H1 (cell line): Measurements from ENCODE around the gene PHC2. TPM values are rescaled to one million over a fixed set of nuclear protein-coding genes. Genes with fewer than 3 reads are reported as not detected.
A peak's percentile ranks its signal among the peaks of the same experiment; 100 is the strongest.

Source experiments
- CTCF ChIA-PET: fragments of 300-600 bp; sonication (Branson Sonifier 250); formaldehyde crosslinking; loops from one replicate; lab custom pipeline; 2021; ENCODE audit not compliant: partially characterized antibody; lab: Charles Lee
- POLR2A ChIA-PET: fragments of 300-600 bp; sonication (Branson Sonifier 250); formaldehyde crosslinking; loops from one replicate; lab custom pipeline; 2021; ENCODE audit warnings: inconsistent platforms; ENCODE audit not compliant: partially characterized antibody; lab: Charles Lee
- DNase-seq, 2 experiments: peaks; one replicate each; pipeline versions ENCODE4 v3.0.0 to v3.0.0-alpha.2; 2010 to 2022; ENCODE audit warnings: low spot score in 2 of 2, low read depth in 1 of 2, mixed read lengths in 1 of 2
- FAIRE-seq: peaks from 2 replicates; lab custom pipeline; 2011; peaks lifted over from hg19 to GRCh38; lab: Jason Lieb, UNC
- H2AFZ ChIP-seq: 2 replicates; pipeline ENCODE4 v1.8.1; 2012; ENCODE audit warnings: low read length, inconsistent platforms
- H2AK5ac ChIP-seq: 2 replicates; pipeline ENCODE4 v1.6.1; 2013; ENCODE audit warnings: low read depth, low read length
- H2BK120ac ChIP-seq: replicated peaks from 2 replicates; pipeline ENCODE3; 2013; ENCODE audit warnings: low read depth, low read length, inconsistent platforms
- H2BK12ac ChIP-seq: 2 replicates; pipeline ENCODE4 v1.6.1; 2013; ENCODE audit warnings: low read depth, low read length
- H2BK15ac ChIP-seq: 2 replicates; pipeline ENCODE4 v1.6.1; 2013; ENCODE audit warnings: low read length
- H2BK20ac ChIP-seq: 2 replicates; pipeline ENCODE4 v1.6.1; 2013; ENCODE audit warnings: low read length
- H2BK5ac ChIP-seq: 2 replicates; pipeline ENCODE4 v1.6.1; 2013; ENCODE audit warnings: low read depth, low read length
- H3K14ac ChIP-seq: 2 replicates; pipeline ENCODE4 v1.6.1; 2013; ENCODE audit warnings: inconsistent platforms; ENCODE audit not compliant: insufficient read length
- H3K18ac ChIP-seq: 2 replicates; pipeline ENCODE4 v1.6.1; 2013; ENCODE audit warnings: low read length; ENCODE audit errors: extremely low read depth
- H3K23ac ChIP-seq: 2 replicates; pipeline ENCODE4 v1.6.1; 2013; ENCODE audit warnings: inconsistent platforms; ENCODE audit not compliant: insufficient read length
- H3K23me2 ChIP-seq: 2 replicates; pipeline ENCODE4 v1.6.1; 2013; ENCODE audit warnings: low read depth, low read length
- H3K27ac ChIP-seq: 2 replicates; pipeline ENCODE4 v1.6.1; 2011; ENCODE audit warnings: low read depth, low read length, inconsistent platforms
- H3K27me3 ChIP-seq, 4 experiments: replicated peaks in 1 of 4; 1 replicate in 1 of 4; 2 replicates in 3 of 4; pipeline versions ENCODE4 v1.6.1 to v1.8.1; 2011 to 2013; ENCODE audit warnings: low read length in 3 of 4, mild to moderate bottlenecking in 3 of 4, inconsistent platforms in 2 of 4, mixed read lengths in 2 of 4, moderate library complexity in 1 of 4; ENCODE audit not compliant: control insufficient read depth in 3 of 4, insufficient read depth in 3 of 4; ENCODE audit errors: extremely low read depth in 1 of 4
- H3K36me3 ChIP-seq, 4 experiments: 2 replicates each; pipeline versions ENCODE4 v1.6.1 to v1.8.1; 2011 to 2013; ENCODE audit warnings: mild to moderate bottlenecking in 4 of 4, low read length in 3 of 4, moderate library complexity in 2 of 4, control low read depth in 1 of 4, inconsistent platforms in 1 of 4; ENCODE audit not compliant: insufficient read depth in 4 of 4, control insufficient read depth in 2 of 4
- H3K4ac ChIP-seq: replicated peaks from 2 replicates; pipeline ENCODE3; 2013; ENCODE audit warnings: low read length, low read depth, mixed read lengths, inconsistent platforms; ENCODE audit not compliant: insufficient read length
- H3K4me1 ChIP-seq, 4 experiments: replicated peaks in 1 of 4; 1 replicate in 1 of 4; 2 replicates in 3 of 4; pipeline versions ENCODE4 v1.6.1 to v1.8.1; 2011 to 2013; ENCODE audit warnings: low read length in 3 of 4, inconsistent platforms in 2 of 4, mixed read lengths in 1 of 4; ENCODE audit not compliant: insufficient read depth in 4 of 4, control insufficient read depth in 3 of 4
- H3K4me2 ChIP-seq, 2 experiments: 2 replicates each; pipeline versions ENCODE4 v1.6.1 to v1.8.1; 2011 to 2013; ENCODE audit warnings: low read depth in 2 of 2, low read length in 2 of 2, control low read depth in 1 of 2, inconsistent platforms in 1 of 2, mild to moderate bottlenecking in 1 of 2; ENCODE audit not compliant: insufficient read depth in 1 of 2
- H3K4me3 ChIP-seq, 4 experiments: fragments of 200-600, 300-600 bp in 1 of 4; sonication (generic), shearing (Covaris generic), sonication (Bioruptor Twin) in 1 of 4; 2 replicates each; pipeline versions ENCODE4 v1.5.1 to v1.8.1; 2011 to 2016; ENCODE audit warnings: low read length in 4 of 4, low read depth in 3 of 4, control low read depth in 2 of 4, inconsistent platforms in 2 of 4, mild to moderate bottlenecking in 2 of 4, mixed read lengths in 1 of 4, moderate library complexity in 1 of 4; ENCODE audit not compliant: insufficient read depth in 2 of 4; ENCODE audit errors: extremely low read depth in 1 of 4
- H3K56ac ChIP-seq: replicated peaks from 2 replicates; pipeline ENCODE3; 2013; ENCODE audit warnings: low read depth, mild to moderate bottlenecking, mixed read lengths, low read length, inconsistent platforms; ENCODE audit not compliant: insufficient read length
- H3K79me1 ChIP-seq: 2 replicates; pipeline ENCODE4 v1.6.1; 2013; ENCODE audit warnings: low read depth, low read length, control low read depth
- H3K79me2 ChIP-seq, 2 experiments: 2 replicates each; pipeline versions ENCODE4 v1.6.1 to v1.8.1; 2012 to 2013; ENCODE audit warnings: low read length in 2 of 2, mild to moderate bottlenecking in 2 of 2, inconsistent platforms in 1 of 2; ENCODE audit not compliant: insufficient read depth in 2 of 2, control insufficient read depth in 1 of 2
- H3K9ac ChIP-seq, 4 experiments: replicated peaks in 1 of 4; 1 replicate in 1 of 4; 2 replicates in 3 of 4; pipeline versions ENCODE4 v1.6.1 to v1.8.1; 2011 to 2013; ENCODE audit warnings: low read depth in 3 of 4, low read length in 3 of 4, control low read depth in 2 of 4, mild to moderate bottlenecking in 2 of 4, moderate library complexity in 2 of 4, inconsistent platforms in 1 of 4; ENCODE audit errors: extremely low read depth in 1 of 4
- H3K9me3 ChIP-seq, 2 experiments: 2 replicates each; pipeline versions ENCODE4 v1.6.1 to v1.8.1; 2012 to 2013; ENCODE audit warnings: mild to moderate bottlenecking in 2 of 2, moderate library complexity in 2 of 2, control low read depth in 1 of 2, inconsistent platforms in 1 of 2, low read depth in 1 of 2, low read length in 1 of 2, mixed read lengths in 1 of 2; ENCODE audit not compliant: insufficient read depth in 2 of 2
- H4K20me1 ChIP-seq, 2 experiments: replicated peaks in 1 of 2; 2 replicates each; pipeline versions ENCODE3 to v1.8.1; 2011 to 2013; ENCODE audit warnings: inconsistent platforms in 2 of 2, low read length in 2 of 2, mild to moderate bottlenecking in 1 of 2; ENCODE audit not compliant: insufficient read depth in 2 of 2, control insufficient read depth in 1 of 2
- H4K5ac ChIP-seq: 2 replicates; pipeline ENCODE4 v1.6.1; 2013; ENCODE audit warnings: low read length, low read depth, mixed read lengths, inconsistent platforms; ENCODE audit not compliant: insufficient read length
- H4K8ac ChIP-seq: 2 replicates; pipeline ENCODE4 v1.8.0; 2013; ENCODE audit warnings: mild to moderate bottlenecking, moderate library complexity, low read length, inconsistent platforms; ENCODE audit not compliant: insufficient read depth; ENCODE audit errors: extremely low read depth
- H4K91ac ChIP-seq: replicated peaks from 2 replicates; pipeline ENCODE3; 2013; ENCODE audit warnings: low read length, mixed read lengths, inconsistent platforms; ENCODE audit not compliant: insufficient read length
- ASH2L ChIP-seq: fragments of 200-600, 300-600 bp; sonication (generic); IDR thresholded peaks from one replicate; pipeline ENCODE4 v1.7.1; 2017; ENCODE audit warnings: low read length
- BACH1 ChIP-seq: IDR thresholded peaks from 2 replicates; pipeline ENCODE4 v1.6.1; 2012; ENCODE audit warnings: low read length, improper control_type of control experiment
- CBX5 ChIP-seq: fragments of 300-800, 300-1000 bp; sonication (generic); IDR thresholded peaks from 2 replicates; pipeline ENCODE4 v1.7.1; 2016; ENCODE audit warnings: antibody characterized with exemption, low read length, low read depth
- CHD2 ChIP-seq: IDR thresholded peaks from 2 replicates; pipeline ENCODE4 v1.6.1; 2012; ENCODE audit warnings: low read length, improper control_type of control experiment
- EZH2 ChIP-seq: fragments of 200-600 bp; sonication (generic); IDR thresholded peaks from 2 replicates; pipeline ENCODE4 v1.7.1; 2012; ENCODE audit warnings: low read depth, mild to moderate bottlenecking, moderate library complexity, low read length, inconsistent platforms; ENCODE audit not compliant: severe bottlenecking
- HDAC2 ChIP-seq, 2 experiments: fragments of 300-600 bp in 1 of 2; sonication (generic) in 1 of 2; IDR thresholded peaks; 2 replicates each; pipeline ENCODE4 v1.6.1; 2011 to 2012; ENCODE audit warnings: low read depth in 2 of 2, low read length in 2 of 2, mild to moderate bottlenecking in 2 of 2, moderate library complexity in 2 of 2, borderline replicate concordance in 1 of 2, inconsistent platforms in 1 of 2
- KDM4A ChIP-seq: IDR thresholded peaks from one replicate; pipeline ENCODE4 v1.7.1; 2012; ENCODE audit warnings: low read depth, mild to moderate bottlenecking, moderate library complexity, low read length, inconsistent platforms; ENCODE audit not compliant: severe bottlenecking
- POLR2AphosphoS5 ChIP-seq: IDR thresholded peaks from 2 replicates; pipeline ENCODE4 v1.6.1; 2011; ENCODE audit warnings: low read depth, low read length
- SUZ12 ChIP-seq: fragments of 200-600 bp; sonication (generic); IDR thresholded peaks from 2 replicates; pipeline ENCODE4 v1.6.1; 2012; ENCODE audit warnings: mild to moderate bottlenecking, inconsistent platforms, low read length, moderate library complexity, mixed read lengths
- YY1 ChIP-seq: IDR thresholded peaks from 2 replicates; pipeline ENCODE4 v1.6.1; 2011; ENCODE audit warnings: low read depth, mild to moderate bottlenecking, low read length
- WGBS, 2 experiments: shearing (Covaris generic) in 1 of 2; methylation state at CpG; one replicate each; pipeline versions ENCODE4 v1.1.6 to v1.1.7; 2013 to 2015; ENCODE audit warnings: low lambda C conversion rate in 2 of 2, mixed read lengths in 2 of 2, inconsistent platforms in 1 of 2, low coverage in 1 of 2, missing lambda C conversion rate in 1 of 2; ENCODE audit not compliant: insufficient replicate concordance in 2 of 2, insufficient coverage in 1 of 2, insufficient read length in 1 of 2; ENCODE audit errors: extremely low coverage in 1 of 2, missing lambda C conversion rate in 1 of 2; 5-methylcytosine and 5-hydroxymethylcytosine counted together
- polyA plus RNA-seq, 7 experiments: library from polyadenylated mRNA; depleted of rRNA in 3 of 7; stranded (reverse) in 5 of 7; unstranded in 2 of 7; fragments of >200 nt in 5 of 7; fragments of 200-250 nt in 2 of 7; gene quantifications; 1 replicate in 5 of 7; 2 replicates in 1 of 7; 4 replicates in 1 of 7; pipeline versions ENCODE4 v1.2.1 to v1.2.3, GENCODE V29; 2011 to 2013; ENCODE audit warnings: missing spikeins in 2 of 7, mixed read lengths in 2 of 7
- total RNA-seq: library from RNA; stranded (reverse); fragmentation: NEBNext Ultra II Directional; extraction: Animal tissue kit (Norgen Biotek cat#: 25700); gene quantifications from 2 replicates; pipeline ENCODE4 v1.2.1, GENCODE V29; 2021
- TF ChIP-seq, protein P1 (sequence below): IDR thresholded peaks from 2 replicates; pipeline ENCODE4 v1.6.1; 2012; ENCODE audit warnings: inconsistent platforms

The PHC2 gene
- total and polyA plus RNA-seq, 2 of the 8 experiments (the other 6 are each of a cell fraction or from before 2014, with no cell fraction given) = 5.6 to 14.2 TPM

GRCh38 chr1:33429856-33430691, 821 bp downstream of the PHC2 start:
- H4K8ac ChIP-seq = no peak overlapping the region
- ChIA-PET CTCF (interaction anchor here (0.7 to 0.8 kb wide), 3 partner anchors 50 to 246 kb away, joined by 3 to 4 read pairs (median 3); no protein-coding TSS in a partner anchor), POLR2A (interaction anchor here (2.4 kb wide), 1 partner anchor 9 kb away, joined by 9 read pairs; no protein-coding TSS in a partner anchor)
- H2BK12ac ChIP-seq = no peak overlapping the region
- H3K79me1 ChIP-seq = no peaks in the 10 kb centered on the region; the same call in 1 of the 2 replicates
- TF ChIP-seq CBX5 (no peak), HDAC2 (IDR thresholded peaks at IDR 0.05; ENCODE audit: borderline replicate concordance in 1 of 2, low read depth in 2 of 2, low read length in 2 of 2) (no peak), SUZ12 (peak; percentile 47), BACH1 (no peak), YY1 (no peak), POLR2AphosphoS5 (no peak), EZH2 (peak; percentile 50), ASH2L (peak; percentile 34), CHD2 (peak; percentile 7; the same call in 1 of the 2 replicates), KDM4A (peak; percentile 56)
- TF ChIP-seq, protein P1, sequence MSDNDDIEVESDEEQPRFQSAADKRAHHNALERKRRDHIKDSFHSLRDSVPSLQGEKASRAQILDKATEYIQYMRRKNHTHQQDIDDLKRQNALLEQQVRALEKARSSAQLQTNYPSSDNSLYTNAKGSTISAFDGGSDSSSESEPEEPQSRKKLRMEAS = 0 out of 2 replicates have a peak, but pooled peaks have one; percentile 18
- no peaks in the 10 kb centered on the region for H3K36me3 ChIP-seq
- no peak overlapping the region for H2AK5ac ChIP-seq
- no peaks in the 10 kb centered on the region for H3K9me3 ChIP-seq
- 5% methylated on average over 52 of the region's 54 CpGs; no CpG with 5 or more reads in 1 of the 2 experiments for WGBS, 2 experiments
- H3K4me3 ChIP-seq = peak overlapping the region; percentile 55 to 66 (median 64)
- H2BK15ac ChIP-seq = no peak overlapping the region
- no peaks in the 10 kb centered on the region for H4K20me1 ChIP-seq
- no peak overlapping the region for H4K5ac ChIP-seq
- peaks cover 0 to 19% (median 4%) of the 10 kb centered on the region in 4 experiments for H3K4me1 ChIP-seq
- H3K23me2 ChIP-seq = peaks cover 5% of the 10 kb centered on the region; the same call in 1 of the 2 replicates
- no peak overlapping the region for H3K27ac ChIP-seq
- peaks cover 0 to 22% (median 14%) of the 10 kb centered on the region in 4 experiments; a peak in 5 of 7 replicates for H3K27me3 ChIP-seq
- H3K4me2 ChIP-seq = peak overlapping the region; percentile 81 to 89
- no peak overlapping the region for H3K4ac ChIP-seq
- no peak overlapping the region for H3K23ac ChIP-seq
- DNase-seq (peak in 1 of 2 experiments; percentile 62), FAIRE-seq (no peak)
- no peak overlapping the region for H3K9ac ChIP-seq
- H2BK5ac ChIP-seq = no peak overlapping the region
- H2BK20ac ChIP-seq = no peak overlapping the region
- no peak overlapping the region for H3K18ac ChIP-seq
- no peaks in the 10 kb centered on the region for H3K79me2 ChIP-seq
- no peak overlapping the region for H2BK120ac ChIP-seq
- no peak overlapping the region for H4K91ac ChIP-seq
- H3K14ac ChIP-seq = no peak overlapping the region
- no peak overlapping the region for H2AFZ ChIP-seq
- no peak overlapping the region for H3K56ac ChIP-seq
